Activated naive CD8-positive, alpha-beta T cell (primary cell): ENCODE results near the gene F2RL1.
A peak's percentile ranks its signal among the peaks of the same experiment; 100 is the strongest.
"Not testable (repeated sequence)": the region's sequence is repeated elsewhere in the genome, so short reads cannot be mapped to it uniquely, and the experiment has no call there.

Experiments
- H3K27ac Mint-ChIP-seq: one replicate; pipeline ENCODE4 v1.8.0; 2021; ENCODE audit warnings: mixed read lengths
- H3K27me3 Mint-ChIP-seq: one replicate; pipeline ENCODE4 v1.8.0; 2021; ENCODE audit warnings: mixed read lengths
- H3K36me3 Mint-ChIP-seq: one replicate; pipeline ENCODE4 v1.8.0; 2021; ENCODE audit warnings: mixed read lengths
- H3K4me1 Mint-ChIP-seq: one replicate; pipeline ENCODE4 v1.8.0; 2021; ENCODE audit warnings: low read depth, mixed read lengths
- H3K4me3 Mint-ChIP-seq: one replicate; pipeline ENCODE4 v1.8.0; 2021; ENCODE audit warnings: mild to moderate bottlenecking, mixed read lengths
- H3K9me3 Mint-ChIP-seq: one replicate; pipeline ENCODE4 v1.8.0; 2021; ENCODE audit warnings: low read depth, mixed read lengths

Gene F2RL1

DNA sequence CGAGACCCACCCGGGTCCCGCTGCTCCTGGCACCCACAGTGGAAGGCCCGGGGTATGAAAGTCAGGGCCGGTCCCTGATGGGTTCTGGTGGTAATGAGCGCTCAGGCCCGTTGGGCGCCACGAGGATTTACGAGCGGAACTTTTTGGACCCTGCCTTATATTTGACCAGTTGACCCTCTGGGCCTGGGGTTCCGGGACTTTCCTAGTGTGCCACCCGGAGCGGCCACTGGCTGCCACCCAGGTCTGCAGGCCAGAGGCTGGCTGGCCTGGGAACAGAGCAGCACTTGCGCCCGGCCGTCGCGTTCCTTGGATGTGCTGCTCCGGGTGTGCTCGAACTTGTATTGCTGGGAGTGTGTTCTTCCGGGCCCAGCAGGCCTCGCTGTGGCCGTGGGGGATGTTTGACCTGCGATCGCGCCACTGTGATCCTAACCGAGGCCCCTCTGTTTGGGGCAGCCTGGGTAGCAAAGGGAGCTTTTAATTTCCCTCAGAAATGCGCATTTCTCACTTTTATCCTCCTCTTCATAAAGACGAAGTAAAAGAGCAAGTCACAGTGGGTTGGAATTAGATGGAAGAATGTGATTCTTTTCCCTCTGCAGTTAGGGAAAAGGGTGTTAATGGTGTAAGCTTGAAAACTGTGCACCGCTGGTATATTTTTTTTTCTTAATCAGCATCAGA, 1.2 kb downstream of the F2RL1 start:
- peaks cover 6% of the 10 kb centered on the region for H3K27me3 Mint-ChIP-seq
- H3K9me3 Mint-ChIP-seq, result no peaks in the 10 kb centered on the region
- peaks cover 2% of the 10 kb centered on the region for H3K36me3 Mint-ChIP-seq
- H3K27ac Mint-ChIP-seq, result no peak overlapping the region
- peak overlapping the region; percentile 86 for H3K4me3 Mint-ChIP-seq
- H3K4me1 Mint-ChIP-seq, result peaks cover 18% of the 10 kb centered on the region

DNA sequence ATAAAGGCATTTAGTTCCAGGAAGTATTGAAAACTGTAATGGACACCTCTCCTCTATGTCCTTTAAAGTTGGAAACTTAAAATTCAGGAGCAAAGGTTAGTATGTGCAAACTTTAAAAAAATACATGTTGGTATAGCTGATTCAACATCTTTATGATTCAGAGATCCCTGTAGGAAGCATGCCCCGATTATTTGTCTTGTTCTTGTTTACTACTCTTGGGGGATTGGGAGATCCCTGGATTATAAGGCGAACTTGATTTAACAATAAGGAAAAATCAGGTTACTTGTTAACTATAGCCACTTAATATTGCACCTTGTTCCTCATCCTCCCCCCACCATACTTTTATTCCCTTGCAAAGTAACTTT, 1.7 kb downstream of the F2RL1 start:
- H3K9me3 Mint-ChIP-seq, result no peaks in the 10 kb centered on the region
- H3K36me3 Mint-ChIP-seq, result peaks cover 2% of the 10 kb centered on the region
- H3K4me3 Mint-ChIP-seq, result peak overlapping the region; percentile 86
- H3K27ac Mint-ChIP-seq, result no peak overlapping the region
- peaks cover 18% of the 10 kb centered on the region for H3K4me1 Mint-ChIP-seq
- H3K27me3 Mint-ChIP-seq, result peaks cover 4% of the 10 kb centered on the region

DNA sequence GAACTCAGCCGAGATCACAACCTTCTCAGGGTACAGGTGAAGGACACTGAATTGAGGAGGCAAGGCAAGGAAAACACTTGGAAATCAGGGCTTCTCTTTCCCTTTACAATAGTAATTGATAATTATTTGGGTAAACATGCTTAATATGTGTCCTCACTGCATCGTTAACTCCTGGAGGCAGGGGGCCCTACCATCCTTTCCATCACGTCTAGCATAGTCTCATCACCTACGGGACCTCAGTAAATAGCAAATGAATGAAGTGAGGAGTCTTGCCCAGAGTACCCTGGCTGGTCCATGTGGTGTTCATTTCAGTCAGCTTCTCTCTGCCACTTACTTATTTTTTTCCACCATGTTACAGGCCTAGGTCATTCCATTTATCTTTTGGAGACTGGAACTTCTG, 2.3 kb downstream of the F2RL1 start:
- Mint-ChIP-seq H3K4me3 (no peak overlapping the region), H3K4me1 (peaks cover 18% of the 10 kb centered on the region), H3K27me3 (peaks cover 4% of the 10 kb centered on the region), H3K36me3 (peaks cover 2% of the 10 kb centered on the region), H3K27ac (no peak overlapping the region), H3K9me3 (no peaks in the 10 kb centered on the region)

DNA sequence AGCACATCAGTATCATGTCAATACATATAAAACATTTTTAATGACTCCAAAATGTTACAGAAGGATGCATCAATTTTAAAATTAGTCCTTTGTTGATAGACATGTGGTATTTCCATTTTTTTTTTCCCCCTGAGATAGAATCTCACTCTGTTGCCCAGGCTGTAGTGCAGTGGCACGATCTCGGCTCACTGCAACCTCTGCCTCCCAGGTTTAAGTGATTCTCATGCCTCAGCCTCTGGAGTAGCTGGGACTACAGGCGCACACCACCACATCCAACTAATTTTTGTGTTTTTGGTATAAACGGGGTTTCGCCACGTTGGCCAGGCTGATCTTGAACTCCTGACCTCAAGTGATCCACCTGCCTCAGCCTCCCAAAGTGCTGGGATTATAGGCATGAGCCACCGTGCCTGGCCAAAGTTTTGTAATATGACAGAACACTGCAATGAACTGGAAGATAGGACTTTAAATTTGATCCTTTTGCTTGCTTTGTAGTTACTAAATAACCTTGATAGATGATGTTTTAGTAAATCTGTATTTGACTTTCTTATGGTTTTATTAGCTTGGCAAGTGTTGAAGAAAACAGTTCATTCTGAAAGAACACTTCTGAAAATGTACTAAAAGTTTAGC, 3.4 kb downstream of the F2RL1 start:
- H3K36me3 Mint-ChIP-seq, H3K9me3 Mint-ChIP-seq, H3K27ac Mint-ChIP-seq, H3K27me3 Mint-ChIP-seq, H3K4me3 Mint-ChIP-seq: not testable (repeated sequence)
- peaks cover 18% of the 10 kb centered on the region for H3K4me1 Mint-ChIP-seq

DNA sequence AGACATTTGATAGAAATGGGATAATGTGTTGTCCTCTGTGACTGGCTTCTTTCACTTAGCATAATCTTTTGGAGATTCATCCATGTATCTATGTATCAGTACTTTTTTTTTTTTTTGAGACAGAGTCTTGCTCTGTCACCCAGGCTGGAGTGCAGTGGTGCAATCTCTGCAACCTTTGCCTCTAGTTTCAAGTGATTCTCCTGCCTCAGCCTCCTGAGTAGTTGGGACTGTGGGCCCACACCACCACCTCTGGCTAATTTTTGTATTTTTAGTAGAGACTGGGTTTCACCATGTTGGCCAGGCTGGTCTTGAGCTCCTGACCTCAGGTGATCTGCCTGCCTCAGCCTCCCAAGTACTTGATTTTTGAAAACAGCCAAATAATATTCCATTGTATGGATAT, 7.6 kb downstream of the F2RL1 start:
- H3K36me3 Mint-ChIP-seq, H3K27ac Mint-ChIP-seq, H3K27me3 Mint-ChIP-seq, H3K4me3 Mint-ChIP-seq, H3K4me1 Mint-ChIP-seq, H3K9me3 Mint-ChIP-seq: not testable (repeated sequence)

DNA sequence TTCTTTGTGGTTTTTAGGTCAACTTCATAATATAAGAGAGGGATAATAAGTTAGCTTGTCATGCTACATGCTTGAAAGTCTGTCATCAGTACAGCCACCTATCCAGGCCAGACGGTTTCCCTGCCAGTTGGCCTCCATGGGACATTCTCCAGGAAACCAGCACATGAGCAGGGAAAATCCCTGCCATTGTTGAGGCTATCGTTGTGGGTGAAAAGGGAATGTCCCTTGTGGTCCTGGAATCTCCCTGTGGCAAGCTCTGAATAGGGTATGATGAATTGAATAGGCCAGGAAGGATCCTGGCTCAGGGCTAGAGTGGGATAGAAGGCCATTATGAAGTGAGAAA, 12.3 kb downstream of the F2RL1 start:
- Mint-ChIP-seq H3K27ac (no peak overlapping the region), H3K4me3 (no peak overlapping the region), H3K4me1 (no peaks in the 10 kb centered on the region), H3K36me3 (peaks cover 11% of the 10 kb centered on the region), H3K27me3 (no peaks in the 10 kb centered on the region), H3K9me3 (no peaks in the 10 kb centered on the region)

DNA sequence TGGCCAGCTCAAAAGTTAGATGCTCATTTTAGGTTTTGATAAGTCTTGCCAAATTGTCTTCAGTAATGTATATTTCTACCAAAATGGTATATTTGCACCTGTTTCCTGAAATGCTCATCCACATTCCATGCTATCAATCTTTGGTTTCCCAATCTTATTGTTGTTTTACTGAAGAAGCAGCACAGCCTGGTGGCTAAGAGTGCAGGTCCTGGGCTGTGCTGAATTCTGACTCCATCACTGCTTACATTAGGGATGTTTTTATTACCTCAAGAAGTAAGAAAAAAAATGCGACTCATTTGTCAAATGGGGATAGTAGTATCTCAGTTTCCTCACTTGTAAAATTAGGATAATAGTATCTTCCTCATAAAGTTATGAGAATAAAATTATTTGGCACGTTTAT, 17.4 kb downstream of the F2RL1 start:
- Mint-ChIP-seq H3K4me3 (no peak overlapping the region), H3K27ac (no peak overlapping the region), H3K36me3 (peaks cover 11% of the 10 kb centered on the region), H3K9me3 (no peaks in the 10 kb centered on the region), H3K27me3 (no peaks in the 10 kb centered on the region), H3K4me1 (no peaks in the 10 kb centered on the region)

DNA sequence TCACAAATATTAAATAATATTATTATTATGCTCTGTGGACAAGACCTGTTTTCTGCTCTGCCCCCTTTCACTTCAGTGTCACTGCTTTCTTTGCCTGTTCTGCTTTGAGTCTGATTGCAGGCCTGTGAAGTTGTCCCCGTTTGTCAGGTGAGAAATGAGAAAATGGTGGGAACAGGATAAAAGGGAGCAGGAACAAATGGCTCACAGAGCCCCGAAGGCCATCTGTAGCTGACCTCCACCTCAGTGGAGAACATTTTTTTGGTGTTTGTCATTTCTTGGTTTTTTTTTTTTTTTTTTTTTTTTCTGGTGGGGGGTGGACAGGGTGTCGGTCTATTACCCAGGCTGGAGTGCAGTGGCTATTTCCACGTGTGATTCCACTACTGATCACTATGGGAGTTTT, 17.8 kb downstream of the F2RL1 start:
- H3K4me1 Mint-ChIP-seq, result no peaks in the 10 kb centered on the region
- H3K27me3 Mint-ChIP-seq, result no peaks in the 10 kb centered on the region
- peaks cover 11% of the 10 kb centered on the region for H3K36me3 Mint-ChIP-seq
- H3K27ac Mint-ChIP-seq, result no peak overlapping the region
- H3K4me3 Mint-ChIP-seq, result no peak overlapping the region
- H3K9me3 Mint-ChIP-seq, result no peaks in the 10 kb centered on the region

DNA sequence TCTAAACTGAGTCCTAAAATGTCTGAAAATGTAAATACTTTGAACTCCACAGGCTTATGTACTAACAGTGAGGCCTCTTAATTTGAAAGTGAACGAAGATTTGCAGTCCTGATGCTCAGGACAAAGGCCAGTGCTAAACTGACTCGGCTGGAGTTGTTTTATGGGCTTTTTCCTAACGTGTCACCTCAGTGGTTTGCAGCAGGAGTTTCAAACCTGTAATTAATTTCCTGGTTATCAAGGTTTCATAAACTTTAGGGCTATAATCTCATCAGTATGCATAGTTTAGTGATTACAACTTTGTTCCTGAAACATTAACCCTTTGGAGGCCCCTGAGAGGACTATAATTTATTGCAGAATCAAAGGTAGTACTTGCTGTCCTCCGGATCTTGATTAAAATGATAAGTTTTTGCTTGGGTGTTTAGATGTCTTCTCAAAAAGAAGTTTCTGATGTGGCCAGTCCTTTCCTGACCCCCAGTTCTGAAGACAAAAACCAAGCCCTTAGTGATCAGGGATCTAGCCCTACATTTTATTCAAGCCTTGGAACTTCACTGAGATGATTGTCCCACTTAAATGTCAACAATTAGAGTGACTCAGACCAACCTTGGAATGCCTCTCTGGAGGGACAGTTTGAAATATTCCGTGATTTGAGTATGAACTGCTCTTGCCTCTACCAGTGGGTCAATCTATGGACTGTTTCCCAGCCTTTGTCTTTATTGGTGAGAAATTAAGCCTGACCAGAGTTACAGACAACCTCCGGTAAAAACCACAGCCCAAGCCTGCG, 19.8 kb downstream of the F2RL1 start:
- no peak overlapping the region for H3K4me3 Mint-ChIP-seq
- peaks cover 5% of the 10 kb centered on the region for H3K36me3 Mint-ChIP-seq
- no peak overlapping the region for H3K27ac Mint-ChIP-seq
- no peaks in the 10 kb centered on the region for H3K4me1 Mint-ChIP-seq
- H3K27me3 Mint-ChIP-seq, result peaks cover 6% of the 10 kb centered on the region
- no peaks in the 10 kb centered on the region for H3K9me3 Mint-ChIP-seq

DNA sequence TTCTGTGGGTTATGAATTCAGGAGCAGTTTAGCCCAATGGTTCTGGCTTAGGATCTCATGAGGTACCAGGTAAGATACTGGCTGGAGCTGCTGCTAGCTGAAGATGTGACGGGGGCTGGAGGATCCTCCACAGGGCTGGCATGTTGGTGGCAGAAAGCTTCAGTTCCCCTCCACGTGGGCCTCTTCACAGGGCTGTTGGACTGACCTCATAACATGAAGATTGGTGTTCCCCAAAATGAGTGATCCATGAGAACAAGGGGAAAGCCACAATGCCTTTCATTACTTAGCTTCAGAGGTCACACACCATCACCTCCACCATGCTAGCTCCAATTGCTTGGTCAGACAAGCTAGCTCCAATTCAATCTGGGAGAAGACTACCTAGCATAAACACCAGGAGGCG, 22.5 kb downstream of the F2RL1 start:
- H3K27me3 Mint-ChIP-seq, result peaks cover 11% of the 10 kb centered on the region
- H3K36me3 Mint-ChIP-seq, result peaks cover 2% of the 10 kb centered on the region
- no peaks in the 10 kb centered on the region for H3K4me1 Mint-ChIP-seq
- H3K9me3 Mint-ChIP-seq, result no peaks in the 10 kb centered on the region
- no peak overlapping the region for H3K27ac Mint-ChIP-seq
- no peak overlapping the region for H3K4me3 Mint-ChIP-seq

DNA sequence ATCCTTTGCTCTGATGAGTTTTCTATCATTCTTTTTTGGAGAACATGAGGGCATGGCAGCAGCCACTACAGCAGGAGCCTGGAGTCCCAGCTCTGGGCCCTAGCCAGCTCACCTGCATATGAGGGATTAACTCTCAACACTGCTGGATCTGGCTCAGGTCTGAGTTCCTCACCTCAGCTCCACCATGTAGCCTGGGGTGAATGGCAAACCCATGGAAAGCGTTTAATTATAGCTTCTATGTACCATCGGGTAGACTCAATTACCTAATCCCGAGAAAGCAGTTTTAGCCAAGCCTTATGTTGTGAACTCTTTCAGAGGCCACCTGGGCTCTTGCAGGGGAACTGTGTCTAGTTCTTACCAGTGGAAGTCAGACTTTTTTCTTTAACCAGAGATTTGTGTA, 27.1 kb downstream of the F2RL1 start:
- Mint-ChIP-seq H3K9me3 (no peaks in the 10 kb centered on the region), H3K4me1 (peaks cover 14% of the 10 kb centered on the region), H3K27me3 (peaks cover 11% of the 10 kb centered on the region), H3K4me3 (no peak overlapping the region), H3K36me3 (peaks cover 2% of the 10 kb centered on the region), H3K27ac (no peak overlapping the region)

DNA sequence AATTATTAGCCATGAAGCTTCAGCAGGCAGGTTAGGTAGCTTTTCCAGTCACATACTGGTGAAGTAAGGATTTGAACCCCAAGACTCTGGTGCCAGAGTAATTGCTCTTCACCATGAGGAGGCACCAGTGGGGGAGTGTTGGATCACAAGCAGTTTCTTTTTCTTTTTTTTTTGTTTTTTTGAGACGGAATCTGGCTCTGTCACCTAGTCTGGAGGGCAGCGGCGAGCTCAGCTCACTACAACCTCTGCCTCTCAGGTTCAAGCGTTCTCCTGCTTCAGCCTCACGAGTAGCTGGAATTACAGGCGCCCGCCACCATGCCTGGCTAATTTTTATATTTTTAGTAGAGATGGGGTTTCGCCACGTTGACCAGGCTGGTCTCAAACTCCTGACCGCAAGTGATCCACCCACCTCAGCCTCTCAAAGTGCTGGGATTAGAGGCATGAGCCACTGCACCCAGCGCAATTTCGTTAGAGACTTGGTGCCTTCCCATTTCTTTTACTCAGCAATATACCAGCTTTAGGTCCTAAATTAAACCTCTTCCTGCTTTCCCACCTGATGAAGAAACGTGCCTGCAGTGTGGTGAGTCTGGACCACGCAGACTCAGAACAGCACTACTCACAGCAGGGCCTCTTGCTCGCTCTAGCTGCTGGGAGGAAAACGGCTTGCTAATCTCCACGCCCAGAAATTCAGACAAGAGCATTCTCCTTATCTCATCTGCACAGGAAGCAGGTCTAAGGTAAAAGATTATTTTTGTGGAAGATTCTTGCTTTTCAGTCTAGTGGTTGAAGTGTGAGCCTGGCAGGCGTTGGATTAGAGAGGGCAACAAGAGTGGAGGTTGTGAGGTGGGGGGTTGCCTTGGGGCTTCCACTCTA, 30.8 kb downstream of the F2RL1 start, which contains the start of gene S100Z:
TSS of gene S100Z (plus strand) at position 596 of the 873 bp plus-strand sequence. CDS start 25,346 bp downstream, outside the sequence.
- Mint-ChIP-seq H3K27me3 (no peaks in the 10 kb centered on the region), H3K27ac (peak within 1 kb of the TSS; percentile 75), H3K36me3 (no peaks in the 10 kb centered on the region), H3K4me3 (peak within 1 kb of the TSS; percentile 4), H3K9me3 (no peaks in the 10 kb centered on the region), H3K4me1 (peaks cover 21% of the 10 kb centered on the region)

DNA sequence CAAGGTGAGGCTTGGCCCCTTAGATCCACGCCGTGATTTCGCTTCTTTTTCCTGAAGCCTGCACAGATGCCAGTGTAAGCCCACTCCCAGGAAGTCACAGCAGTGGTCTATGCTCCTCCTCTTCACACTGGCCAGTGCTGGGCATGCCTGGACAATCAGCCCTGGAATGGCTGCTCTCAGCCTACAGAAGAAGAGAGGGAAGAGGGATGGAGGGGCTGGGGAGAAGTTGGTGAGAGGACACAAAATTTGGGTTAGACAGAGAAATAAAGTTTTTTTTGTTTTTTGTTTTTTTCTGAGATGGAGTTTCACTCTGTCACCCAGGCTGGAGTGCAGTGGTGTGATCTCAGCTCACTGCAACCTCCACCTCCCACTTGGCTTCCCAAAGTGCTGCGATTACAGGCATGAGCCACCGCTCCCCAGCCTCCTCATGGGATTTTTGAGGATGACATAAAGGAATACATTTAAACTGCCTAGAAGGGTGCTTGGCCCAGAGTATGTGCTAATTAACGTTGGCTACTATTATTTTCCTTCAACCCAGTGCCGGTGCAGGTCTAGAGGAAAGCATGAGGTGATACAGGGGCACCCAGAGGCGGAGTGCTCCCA, 31.8 kb downstream of the F2RL1 start:
- no peaks in the 10 kb centered on the region for H3K36me3 Mint-ChIP-seq
- peak overlapping the region; percentile 24 for H3K27ac Mint-ChIP-seq
- H3K4me1 Mint-ChIP-seq, result peaks cover 31% of the 10 kb centered on the region
- H3K27me3 Mint-ChIP-seq, result no peaks in the 10 kb centered on the region
- no peak overlapping the region for H3K4me3 Mint-ChIP-seq
- no peaks in the 10 kb centered on the region for H3K9me3 Mint-ChIP-seq

DNA sequence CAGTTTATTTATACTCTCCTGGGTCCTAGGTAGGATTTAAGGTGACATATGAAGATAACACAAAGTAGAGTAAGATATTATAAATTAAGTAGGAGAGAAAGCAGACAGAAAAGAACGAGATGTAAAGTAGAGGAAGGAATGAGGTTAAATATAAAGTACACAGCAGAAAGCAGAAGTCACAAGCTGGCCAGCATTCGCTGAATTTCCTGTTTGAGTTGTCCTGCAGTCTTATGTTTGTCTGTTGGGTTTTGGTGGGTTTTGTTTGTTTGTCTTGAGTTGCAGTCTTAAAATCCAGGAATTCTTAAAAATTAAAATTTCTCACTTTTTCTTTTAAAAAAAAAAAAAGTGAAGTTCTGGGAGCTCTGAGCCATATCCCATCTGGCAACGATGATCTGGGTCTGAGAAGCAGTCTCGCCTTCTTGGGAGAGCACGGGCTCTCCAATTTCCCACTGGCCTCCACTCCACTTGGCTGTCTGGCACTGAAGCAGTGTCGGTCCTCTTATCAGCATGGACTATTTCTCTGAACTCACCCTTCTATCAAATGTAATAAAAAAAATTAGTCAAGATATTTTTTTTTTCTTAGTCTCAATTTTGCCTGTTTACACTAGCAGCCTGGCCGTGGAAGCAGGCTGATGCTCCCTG, 33.0 kb downstream of the F2RL1 start:
- Mint-ChIP-seq H3K27me3 (no peaks in the 10 kb centered on the region), H3K4me3 (no peak overlapping the region), H3K36me3 (no peaks in the 10 kb centered on the region), H3K9me3 (no peaks in the 10 kb centered on the region), H3K27ac (no peak overlapping the region), H3K4me1 (peaks cover 43% of the 10 kb centered on the region)
